Activated gamma-delta T cell (primary cell): ENCODE measurements around the gene NEURL1.
"Not testable (repeated sequence)": the region's sequence is repeated elsewhere in the genome, so short reads cannot be mapped to it uniquely, and the experiment has no call there.

Experiments used
- DNase-seq: peaks from one replicate; lab custom pipeline; 2025; lab: John Stamatoyannopoulos, UW

Gene NEURL1

DNA sequence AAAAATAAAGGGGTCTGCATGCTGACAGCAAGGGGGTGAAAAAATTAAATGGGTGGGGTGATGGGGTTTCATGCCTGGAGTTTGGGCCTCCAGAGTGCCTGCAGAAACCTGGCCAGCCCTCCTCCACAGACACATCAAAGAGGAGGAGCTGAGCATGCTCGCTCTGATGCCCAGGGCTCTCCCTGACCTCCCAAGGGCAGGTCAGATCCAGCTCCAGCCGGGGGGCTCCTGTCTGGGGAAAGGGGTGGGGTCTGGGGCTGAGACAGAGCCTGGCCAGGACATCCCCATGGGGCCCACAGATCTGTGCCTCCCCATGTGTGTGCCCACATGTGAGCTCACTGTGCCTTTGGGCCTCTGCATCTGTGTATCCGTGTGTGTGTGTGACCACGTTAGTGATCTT lies 33.9 kb upstream of the NEURL1 start:
- DNase-seq, result no peak

DNA sequence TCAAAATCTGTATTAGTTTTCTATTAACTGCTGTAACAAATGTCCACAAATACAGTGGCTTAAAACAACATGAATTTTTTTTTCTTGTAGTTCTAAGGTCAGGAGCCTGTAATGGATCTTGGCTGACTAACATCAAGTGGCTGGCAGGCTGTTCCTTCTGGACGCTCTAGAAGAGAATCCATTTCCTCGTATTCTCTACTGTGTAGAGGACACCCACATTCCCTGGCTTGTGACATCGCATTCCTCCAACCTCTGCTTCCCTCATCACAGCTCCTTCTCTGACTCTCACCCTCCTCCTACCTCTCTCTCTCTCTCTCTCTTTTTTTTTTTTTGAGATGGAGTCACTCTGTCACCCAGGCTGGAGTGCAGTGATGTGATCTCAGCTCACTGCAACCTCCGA lies 30.0 kb upstream of the NEURL1 start:
- no peak for DNase-seq

DNA sequence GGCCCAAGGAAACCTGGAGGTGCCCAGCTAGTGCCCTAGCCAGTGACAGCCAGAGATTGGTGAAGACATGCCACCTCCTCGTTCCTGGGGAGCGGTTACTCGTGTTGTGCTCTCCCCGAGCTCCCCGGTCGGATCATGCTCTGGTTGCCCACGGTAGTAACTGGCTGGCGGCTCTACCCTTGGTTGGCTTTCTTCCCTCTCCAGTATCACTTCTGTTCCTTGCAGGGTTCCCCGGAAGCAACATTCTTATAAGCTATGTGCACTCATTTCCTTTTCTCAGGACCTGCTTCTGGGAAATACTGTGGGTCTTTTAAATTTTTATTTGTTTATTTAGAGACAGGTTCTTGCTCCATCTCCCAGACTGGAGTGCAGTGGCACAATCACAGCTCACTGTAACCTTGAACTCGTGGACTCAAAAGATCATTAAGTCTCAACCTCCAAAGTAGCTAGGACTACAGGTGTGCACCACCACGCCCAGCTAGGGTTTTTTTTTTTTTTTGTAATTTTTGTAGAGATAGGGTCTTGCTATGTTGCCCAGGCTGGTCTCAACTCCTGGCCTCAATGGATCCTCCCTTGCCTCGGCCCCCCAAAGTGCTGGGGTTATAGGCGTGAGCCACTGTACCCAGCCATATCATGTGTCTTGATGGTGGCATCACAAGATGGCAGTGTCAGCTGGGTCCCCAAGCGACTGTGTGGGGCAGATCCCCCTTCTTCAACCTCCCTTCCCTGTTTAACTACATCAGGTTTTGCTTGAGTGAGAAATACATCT lies 27.9 kb upstream of the NEURL1 start:
- DNase-seq, result no peak

DNA sequence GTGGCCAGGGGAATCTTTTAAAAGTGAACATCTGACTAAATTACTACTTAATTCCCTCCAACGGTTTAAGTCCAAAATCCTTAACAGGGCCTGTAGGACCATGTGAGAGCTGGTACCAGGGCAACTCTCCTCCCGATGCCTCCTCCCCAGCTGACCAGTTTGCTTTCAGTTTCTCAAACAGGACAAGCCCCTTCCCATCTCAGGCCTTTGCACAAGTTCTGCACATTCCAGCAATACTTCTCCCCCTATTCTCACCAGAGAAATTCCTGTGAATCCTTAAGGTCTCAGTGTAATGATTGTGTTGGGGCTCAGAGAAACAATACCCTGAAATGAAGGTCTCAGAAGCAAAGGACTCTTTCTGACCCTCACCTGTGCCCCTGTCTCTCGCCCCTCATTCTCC lies 26.8 kb upstream of the NEURL1 start:
- no peak for DNase-seq

DNA sequence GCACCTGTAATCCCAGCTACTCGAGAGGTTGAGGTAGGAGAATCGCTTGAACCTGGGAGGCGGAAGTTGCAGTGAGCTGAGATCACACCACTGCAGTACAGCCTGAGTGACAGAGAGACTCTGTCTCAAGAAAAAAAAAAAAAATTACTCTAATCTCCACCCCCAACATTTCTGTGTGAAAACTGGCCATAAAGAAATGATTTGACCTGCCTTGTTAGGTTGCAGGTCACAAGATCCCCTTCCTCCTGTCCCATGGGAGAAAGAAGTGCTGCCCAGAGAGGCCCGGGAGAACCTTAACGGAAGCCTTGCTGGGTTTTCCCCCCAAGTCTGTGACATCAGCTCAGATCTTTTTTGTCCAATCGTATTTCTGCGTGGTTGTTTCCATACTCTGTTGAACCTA lies 26.1 kb upstream of the NEURL1 start:
- no peak for DNase-seq

DNA sequence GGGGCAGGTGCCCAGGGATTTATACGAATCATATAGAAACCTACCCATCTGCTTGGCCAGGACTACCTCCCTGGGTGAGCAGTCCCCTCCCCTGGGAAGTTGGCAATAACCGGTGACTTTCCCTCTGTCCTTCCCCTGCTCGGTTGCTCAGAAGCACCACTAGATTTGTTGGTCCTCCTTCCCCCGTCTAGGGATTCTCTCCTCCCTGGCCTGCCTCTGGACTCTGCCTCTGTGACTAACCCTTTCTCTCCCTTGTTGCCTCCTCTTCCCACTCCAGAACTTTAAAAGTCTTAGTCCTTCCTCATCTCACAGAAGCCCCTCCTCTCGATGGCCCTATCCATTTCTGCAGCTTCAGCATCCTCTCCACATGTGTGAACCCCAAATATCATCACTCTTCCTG lies 24.3 kb upstream of the NEURL1 start:
- no peak for DNase-seq

DNA sequence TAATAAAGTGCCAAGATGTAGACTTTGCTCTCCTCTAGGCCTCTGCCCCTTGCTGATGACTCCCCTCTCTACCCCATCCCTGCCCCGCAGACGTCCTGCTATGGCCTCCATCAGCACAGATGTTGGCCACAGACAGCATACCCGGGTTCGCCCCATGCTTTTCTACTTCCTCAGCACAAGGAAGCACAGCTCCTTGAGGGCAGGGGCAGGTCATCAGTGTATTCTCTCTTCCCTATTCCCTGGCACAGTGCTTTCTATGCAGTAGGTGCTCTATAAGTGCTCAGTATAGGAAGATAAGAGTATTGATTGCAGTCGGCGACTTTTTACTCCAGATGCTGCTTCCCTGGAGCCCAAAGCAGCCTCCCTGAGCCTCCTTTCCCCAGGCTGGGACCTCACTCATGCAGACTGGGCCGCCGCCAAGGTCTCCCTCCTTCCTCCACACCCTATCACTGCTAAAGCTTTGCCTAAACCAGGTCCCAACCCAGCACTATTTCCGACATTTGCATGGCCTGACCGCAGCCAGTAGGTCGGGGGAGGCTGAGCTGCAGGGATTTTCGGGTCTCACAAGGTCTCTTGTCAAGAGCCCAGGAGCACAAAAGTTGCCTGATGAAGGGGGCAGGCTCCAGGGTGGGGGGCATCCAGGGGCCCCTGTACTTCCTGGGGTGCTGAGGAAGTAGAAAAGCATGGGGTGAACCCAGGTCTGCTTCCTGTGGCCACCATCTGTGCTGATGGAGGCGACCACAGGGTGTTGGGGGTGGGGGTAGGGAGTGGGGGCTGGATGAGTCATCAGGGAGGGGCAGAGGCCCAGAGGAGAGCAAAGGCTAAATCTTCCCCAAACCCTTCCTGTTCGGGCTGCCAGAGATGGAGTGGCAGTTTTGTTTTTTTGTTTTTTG lies 22.5 kb upstream of the NEURL1 start:
- peak; percentile 27 for DNase-seq

DNA sequence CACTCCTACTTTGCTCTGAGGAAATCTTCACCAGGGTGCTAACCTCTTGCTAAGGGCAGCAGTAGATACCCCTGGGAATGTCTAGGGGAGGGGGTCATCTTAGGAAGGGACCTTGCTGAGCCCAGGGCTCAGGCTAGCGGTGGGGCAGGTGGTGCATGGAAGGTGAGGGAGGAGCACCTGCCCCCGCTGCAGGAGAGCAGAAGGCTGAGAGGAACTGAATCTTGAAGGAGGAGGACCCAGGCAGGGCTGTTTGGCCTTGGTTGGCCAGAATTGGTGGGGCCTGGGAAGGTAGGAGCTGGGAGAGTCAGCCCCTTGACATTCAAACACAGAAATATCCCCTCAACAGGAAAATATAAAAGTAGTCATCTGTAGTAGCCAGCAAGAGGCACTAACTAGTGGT lies 21.5 kb upstream of the NEURL1 start:
- DNase-seq, result no peak

DNA sequence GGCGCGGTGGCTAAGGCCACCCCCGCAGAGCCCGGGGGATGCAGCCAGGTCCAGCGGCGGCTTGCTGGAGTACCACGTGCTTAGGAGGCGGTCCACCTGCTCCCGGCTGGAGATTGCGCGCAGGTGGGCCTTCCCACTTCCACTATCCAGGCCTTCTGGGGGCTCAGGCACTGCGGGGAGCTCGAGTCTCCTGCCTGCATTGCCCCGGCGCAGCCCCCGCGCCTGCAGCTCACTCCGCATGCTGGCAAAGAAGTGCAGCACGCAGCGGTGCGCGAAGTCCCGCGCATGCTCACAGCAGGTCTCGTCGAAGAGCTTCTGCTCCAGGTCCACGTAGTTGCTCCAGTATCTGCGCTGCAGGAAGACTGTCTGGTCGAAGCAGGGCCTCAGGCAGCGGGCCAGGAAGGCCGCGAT lies 20.2 kb upstream of the NEURL1 start:
- DNase-seq, result no peak

DNA sequence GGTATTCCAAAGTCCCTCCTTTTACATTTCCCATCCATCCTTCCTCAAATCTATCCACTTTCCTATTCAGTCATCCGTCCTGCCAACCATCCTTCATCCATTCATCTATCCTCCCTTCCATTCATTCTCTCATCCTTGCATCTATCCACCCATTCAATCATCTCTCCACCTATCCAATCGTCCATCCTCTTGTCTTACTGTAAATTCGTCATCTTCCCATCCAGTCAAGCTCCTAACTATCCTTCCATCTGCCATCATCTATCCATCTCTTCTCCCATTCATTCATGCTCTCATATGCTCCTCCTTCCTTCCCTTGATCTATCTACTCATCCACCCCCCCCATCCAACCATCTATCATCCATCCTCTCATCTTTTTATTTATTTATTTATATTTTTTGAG lies 19.4 kb upstream of the NEURL1 start:
- no peak for DNase-seq

DNA sequence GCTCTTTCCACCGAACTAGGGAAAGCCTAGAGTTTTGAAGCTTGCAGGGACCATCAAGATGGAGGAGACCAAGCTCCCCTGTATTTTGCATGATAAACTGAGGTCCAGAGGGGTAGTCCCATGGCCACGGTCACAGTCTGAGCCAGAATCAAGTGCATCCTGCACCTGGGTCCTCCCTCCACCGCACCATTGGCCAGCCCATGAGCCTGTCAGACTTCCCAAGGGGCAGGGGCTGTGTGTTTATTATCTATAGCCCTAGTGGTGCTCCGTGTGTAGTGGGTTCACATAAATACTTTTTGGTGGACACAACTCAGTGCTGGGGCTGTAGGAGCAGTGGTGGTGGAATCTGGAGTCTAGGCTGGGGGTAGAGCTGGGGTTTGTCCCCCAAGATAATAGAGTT lies 18.1 kb upstream of the NEURL1 start:
- no peak for DNase-seq

DNA sequence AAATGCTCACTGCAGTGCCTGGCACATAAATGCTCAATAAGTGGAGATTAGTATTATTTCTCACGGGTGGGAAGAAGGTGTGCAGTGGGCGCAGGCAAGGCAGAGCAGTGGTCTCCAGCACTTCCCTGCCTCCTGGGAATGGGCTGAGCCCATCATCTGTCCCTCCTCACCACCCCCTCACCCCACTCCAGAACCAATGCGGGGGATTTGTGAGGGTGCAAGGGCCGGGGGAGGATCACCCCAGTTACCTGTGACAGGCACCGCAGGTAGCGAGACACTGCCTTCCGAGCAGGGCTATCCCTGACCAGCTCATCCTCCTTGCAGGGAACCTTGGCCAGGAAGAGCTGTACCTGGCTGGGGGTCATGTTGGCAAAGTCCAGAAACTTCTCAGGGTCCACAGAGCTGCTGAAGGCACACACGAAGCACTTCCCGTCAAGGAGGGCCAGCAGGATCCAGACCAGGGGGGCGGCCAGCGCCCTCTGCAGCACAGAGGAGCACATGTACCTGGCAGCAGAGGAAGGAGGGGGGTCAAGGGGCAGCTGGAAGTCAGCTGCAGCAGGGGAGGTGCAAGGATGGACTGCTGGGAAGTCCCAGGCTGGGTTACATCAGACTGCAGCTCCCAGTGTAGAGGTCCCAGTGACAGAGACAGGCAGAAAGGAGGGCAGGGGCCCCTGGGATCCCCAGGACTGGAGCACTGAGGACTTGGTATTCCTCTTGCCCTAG lies 17.3 kb upstream of the NEURL1 start:
- no peak for DNase-seq

DNA sequence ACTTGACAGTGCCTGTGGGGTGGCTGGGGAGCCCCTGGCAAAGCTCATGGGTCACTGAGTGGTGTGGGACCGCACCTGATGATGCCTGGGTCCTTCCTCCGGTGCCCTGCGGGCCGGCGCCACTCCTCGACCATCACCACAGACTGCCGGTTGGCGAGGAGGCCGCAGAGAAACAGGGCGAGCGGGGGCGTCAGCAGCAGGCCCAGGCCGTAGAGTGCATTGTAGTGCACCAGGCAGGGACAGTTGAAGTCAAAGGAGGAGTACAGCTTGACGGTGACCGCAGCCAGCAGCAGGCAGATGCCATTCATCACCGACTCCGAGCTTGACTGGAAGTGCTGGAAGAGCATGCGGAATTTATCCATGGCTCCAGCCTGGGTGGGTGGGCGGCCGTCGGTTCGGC lies 14.8 kb upstream of the NEURL1 start:
- DNase-seq, result no peak

DNA sequence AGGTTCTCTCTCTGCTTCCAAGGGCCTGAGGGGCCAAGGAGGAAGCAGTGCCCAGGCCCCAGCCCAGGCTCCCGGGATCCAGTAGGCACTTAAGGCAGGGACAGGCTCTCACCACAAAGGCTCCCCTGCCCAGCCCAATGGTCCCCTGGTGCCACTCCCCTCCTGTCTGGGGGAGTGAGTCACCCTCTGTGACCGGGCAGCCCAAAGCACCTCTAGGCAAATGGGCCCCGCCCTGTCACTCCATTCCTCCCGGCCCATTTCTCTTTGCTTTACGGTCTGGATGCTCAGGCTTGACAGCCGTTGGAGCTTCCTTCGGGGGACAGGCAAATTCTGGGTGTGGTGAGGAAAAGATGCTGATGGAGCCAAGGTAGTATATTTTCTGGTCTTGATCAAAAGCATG lies 14.4 kb upstream of the NEURL1 start, which contains the start of gene CALHM3:
CALHM3 (minus strand) TSS at position 106 of the 400 bp plus-strand sequence. CDS start 208 bp downstream, outside the sequence.
- DNase-seq, result no peak

DNA sequence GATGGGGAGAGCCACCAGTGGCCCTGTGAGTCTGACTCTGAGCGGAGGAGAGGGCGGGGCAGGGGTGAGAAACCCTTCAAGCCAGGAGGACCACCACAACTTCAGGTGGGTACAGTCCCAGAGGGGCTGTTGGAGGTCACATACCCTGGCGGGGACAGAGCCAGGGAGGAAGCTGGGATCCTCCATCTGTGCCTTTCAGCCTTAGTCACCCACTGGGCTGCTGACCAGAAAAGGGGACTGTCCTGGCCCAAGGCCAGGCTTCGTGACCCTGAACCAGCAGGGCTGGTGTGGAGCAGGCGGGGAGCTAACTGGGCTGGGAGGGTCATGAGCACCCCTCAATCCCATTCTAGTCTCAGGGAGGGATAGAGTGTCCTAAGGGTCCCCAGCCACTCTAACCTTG lies 13.0 kb upstream of the NEURL1 start:
- DNase-seq, result no peak

DNA sequence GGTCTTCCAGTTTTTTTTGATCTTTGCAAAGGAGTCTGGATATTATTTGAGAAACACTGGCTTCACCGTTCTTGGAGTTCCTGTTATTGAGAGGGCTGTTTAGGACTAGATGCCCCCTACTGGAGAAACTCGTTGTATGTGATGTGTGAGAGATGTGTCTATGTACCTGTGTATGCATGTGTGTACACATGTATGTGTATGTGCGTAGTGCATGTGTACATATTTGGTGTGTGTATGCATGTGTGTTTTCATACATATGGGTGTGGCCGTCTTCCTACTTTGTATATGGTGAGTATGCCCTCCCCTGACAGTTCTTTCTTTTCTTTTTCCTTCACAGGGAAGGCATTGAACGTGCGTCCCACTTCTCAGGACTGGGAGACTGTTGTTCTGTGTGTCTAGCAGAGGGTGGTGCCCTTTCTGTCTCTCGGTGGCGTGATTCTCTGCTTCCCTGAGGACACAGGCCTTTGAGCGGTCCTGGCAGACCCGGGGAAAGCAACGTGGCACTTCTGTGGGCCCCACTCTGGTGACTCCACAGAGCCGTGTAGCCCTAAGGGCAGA lies 11.5 kb upstream of the NEURL1 start:
- no peak for DNase-seq

DNA sequence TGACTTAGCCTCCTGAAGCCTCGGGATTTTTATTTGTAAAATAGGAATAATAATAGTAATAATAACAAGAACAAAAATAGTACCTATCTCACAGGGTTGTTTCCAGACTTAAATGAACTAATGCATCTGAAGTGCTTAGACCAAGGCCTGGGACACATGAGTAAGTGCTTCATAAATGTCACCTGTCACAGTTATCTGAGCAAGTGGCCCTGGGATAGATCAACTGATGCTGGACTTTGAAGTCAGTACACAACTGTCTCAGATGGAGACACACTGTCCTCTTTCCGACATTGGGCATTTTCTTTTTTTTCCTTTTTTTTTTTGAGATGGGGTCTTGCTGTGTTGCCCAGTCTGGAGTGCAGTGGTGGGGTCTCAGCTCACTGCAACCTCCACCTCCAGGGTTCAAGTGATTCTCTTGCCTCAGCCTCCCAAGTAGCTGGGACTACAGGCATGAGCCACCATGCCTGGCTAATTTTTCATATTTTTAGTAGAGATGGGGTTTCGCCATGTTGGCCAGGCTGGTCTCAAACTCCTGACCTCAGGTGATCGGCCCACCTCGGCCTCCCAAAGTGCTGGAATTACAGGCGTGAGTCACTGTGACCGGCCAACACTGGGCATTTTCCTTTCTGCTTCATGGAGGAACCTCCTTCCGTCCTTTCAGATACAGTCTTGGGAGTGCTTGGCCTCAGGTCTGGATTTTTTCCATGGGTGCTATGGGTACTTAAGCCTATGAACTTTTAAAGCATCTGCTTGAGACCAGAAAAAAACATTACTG lies 6.7 kb upstream of the NEURL1 start:
- DNase-seq, result not testable (repeated sequence)

DNA sequence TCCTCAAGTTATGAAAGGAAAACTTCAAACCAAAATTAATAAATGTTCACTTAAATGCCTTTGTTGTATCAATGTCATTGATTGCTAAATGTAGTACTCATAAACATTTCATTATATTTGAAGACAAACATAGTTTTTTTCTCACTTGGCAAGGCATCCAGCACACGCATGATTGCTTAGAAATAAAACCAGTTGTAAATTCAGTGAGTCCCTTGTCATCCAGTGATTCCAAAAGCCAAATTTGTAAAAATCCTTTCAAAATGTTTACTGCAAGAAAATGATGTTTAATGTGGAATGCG lies 6.1 kb upstream of the NEURL1 start:
- DNase-seq, result no peak

DNA sequence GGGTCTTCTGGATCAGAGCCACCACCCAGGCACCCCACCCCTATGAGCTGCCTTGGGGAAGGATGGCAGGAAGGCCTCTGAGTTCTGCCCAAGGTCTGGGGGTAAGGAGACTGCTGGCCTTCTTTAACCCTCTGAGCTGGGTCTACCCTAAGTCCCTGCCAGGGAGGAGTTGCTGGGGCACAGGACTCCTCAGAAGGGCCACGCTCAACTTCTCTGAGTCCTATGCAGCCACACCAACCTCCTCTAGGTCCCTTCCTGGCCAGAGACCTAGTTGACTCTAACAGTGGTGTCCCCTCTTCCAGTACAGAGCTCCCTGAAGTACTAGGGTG lies 2.6 kb upstream of the NEURL1 start:
- no peak for DNase-seq

DNA sequence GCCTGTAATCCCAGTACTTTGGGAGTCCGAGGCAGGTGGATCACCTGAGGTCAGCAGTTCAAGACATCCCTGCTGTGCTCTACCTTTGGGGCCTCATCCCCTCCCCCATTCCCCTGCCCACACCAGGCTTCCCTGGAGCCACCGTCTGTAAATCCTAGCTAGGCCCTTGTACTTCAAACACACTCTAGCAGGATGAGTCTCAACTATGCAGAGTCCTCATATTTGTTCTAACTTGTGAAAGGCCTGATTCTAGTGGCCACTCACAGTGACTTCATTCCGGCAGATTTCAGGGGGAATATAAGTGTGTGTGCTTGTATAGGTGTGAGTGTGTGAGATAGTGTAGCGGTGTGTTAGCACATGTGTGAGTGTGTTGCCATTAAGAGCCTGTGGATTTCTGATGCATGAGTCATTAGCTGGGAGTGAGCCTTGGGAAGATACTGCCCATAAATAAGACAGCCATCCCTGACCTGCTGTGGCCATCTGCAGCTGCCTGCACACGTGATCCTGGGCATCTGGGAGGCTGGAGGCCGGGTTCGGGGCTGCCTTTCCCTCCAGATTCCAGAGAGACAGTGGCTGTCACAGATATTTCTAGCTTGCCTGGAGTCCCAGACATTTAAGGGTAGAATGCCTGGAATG lies 1.7 kb upstream of the NEURL1 start:
- DNase-seq, result no peak

DNA sequence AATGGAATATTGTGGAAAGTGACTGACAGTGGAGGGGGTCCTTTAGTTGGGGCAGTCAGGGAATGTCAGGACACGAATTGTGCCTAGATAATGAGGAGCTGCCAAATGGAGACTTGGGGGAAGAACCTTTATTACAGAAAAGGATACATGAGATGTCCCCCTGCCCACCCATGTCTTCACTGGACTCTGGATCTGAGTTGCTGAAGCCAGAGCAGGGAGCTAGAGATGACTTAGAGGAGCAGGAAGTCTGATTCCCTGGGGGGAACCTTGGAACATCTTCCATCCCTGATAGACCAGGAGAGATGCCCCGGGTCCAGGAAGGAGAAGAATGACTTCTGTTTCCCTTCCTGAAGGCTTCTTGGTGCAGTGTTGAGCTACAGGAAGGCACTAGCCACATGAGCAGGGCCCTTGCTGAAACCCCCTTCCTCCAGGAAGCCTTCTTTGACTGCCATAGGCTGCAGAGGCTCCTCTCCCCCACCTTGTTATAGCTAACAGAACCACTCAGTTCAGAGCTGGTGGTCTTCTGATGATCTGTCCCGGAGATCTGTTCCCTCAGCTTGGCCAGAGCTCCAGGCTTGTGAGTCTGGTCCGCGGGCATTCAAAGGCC lies 747 bp upstream of the NEURL1 start:
- DNase-seq, result no peak
